Activated B cell treated with CpG ODN at 0.5 μM for 24 hours (primary cell): ENCODE data around the gene STX12. TPM values are rescaled to one million over a fixed set of nuclear protein-coding genes. Genes with fewer than 3 reads are reported as not detected.
"Not testable (repeated sequence)": the region's sequence is repeated elsewhere in the genome, so short reads cannot be mapped to it uniquely, and the experiment has no call there.

ENCODE experiments used
- ATAC-seq: fragments of 200-7000 bp; cut with Tn5 transposase; one replicate; pipeline ENCODE4 v1.10.0; 2021; ENCODE audit warnings: low read depth, mild to moderate bottlenecking, moderate library complexity
- CTCF ChIA-PET: fragments of 350-600 bp; sonication (Branson Sonifier 250); formaldehyde crosslinking; loops from one replicate; lab custom pipeline; 2021; ENCODE audit warnings: antibody characterized with exemption; lab: Charles Lee
- POLR2A ChIA-PET: fragments of 350-600 bp; sonication (Branson Sonifier 250); formaldehyde crosslinking; loops from one replicate; lab custom pipeline; 2021; ENCODE audit warnings: antibody characterized with exemption; lab: Charles Lee
- DNase-seq: peaks from one replicate; pipeline ENCODE4 v3.0.0; 2022
- H3K27ac Mint-ChIP-seq: one replicate; pipeline ENCODE4 v1.8.0; 2020; ENCODE audit warnings: mixed read lengths
- H3K27me3 Mint-ChIP-seq: one replicate; pipeline ENCODE4 v1.8.0; 2021; ENCODE audit warnings: mixed read lengths
- H3K36me3 Mint-ChIP-seq: one replicate; pipeline ENCODE4 v1.8.0; 2021; ENCODE audit warnings: low read depth, mixed read lengths
- H3K4me1 Mint-ChIP-seq: one replicate; pipeline ENCODE4 v1.8.0; 2021; ENCODE audit warnings: mixed read lengths
- H3K4me3 Mint-ChIP-seq: one replicate; pipeline ENCODE4 v1.8.0; 2020; ENCODE audit warnings: mild to moderate bottlenecking, mixed read lengths
- H3K9me3 Mint-ChIP-seq: one replicate; pipeline ENCODE4 v1.8.0; 2020; ENCODE audit warnings: mixed read lengths
- intact Hi-C: fragments of 100-400 bp; cut with micrococcal nuclease; formaldehyde crosslinking; loops from one replicate; pipeline ENCODE4 v1.15.1; 2024
- total RNA-seq: library from RNA; stranded (reverse); gene quantifications from 2 replicates; pipeline ENCODE4 v1.2.3, GENCODE V29; 2022
- TF ChIP-seq, protein P1 (sequence below): fragments of 200-600 bp; IDR thresholded peaks from one replicate; pipeline ENCODE4 v1.8.0; 2022; ENCODE audit warnings: antibody characterized with exemption, mild to moderate bottlenecking

STX12 gene
- total RNA-seq, 1 donor from 2014 or later: 42.4 TPM

DNA sequence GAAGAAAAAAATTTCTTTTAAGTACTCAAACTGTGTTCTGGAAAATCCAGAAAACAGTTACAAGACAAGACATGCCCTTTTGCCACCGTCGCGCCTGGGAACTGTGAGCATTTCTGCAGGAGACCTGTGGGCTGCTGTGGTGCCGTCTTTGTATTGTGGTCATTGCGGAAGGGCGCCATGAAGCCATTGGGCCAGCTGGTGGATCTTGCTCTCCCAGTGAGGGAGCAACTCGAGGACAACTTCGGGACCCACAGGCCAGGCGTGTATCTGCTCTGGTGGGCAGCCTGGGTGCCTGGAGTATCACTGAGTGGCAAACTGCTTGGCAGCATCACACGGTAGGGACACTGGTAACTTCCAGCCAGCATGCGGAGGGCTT is 95.5 kb downstream of the STX12 start:
- H3K4me1 Mint-ChIP-seq: peaks cover 63% of the 10 kb centered on the region
- H3K27ac Mint-ChIP-seq: peak overlapping the region; percentile 81
- TF ChIP-seq, protein P1, sequence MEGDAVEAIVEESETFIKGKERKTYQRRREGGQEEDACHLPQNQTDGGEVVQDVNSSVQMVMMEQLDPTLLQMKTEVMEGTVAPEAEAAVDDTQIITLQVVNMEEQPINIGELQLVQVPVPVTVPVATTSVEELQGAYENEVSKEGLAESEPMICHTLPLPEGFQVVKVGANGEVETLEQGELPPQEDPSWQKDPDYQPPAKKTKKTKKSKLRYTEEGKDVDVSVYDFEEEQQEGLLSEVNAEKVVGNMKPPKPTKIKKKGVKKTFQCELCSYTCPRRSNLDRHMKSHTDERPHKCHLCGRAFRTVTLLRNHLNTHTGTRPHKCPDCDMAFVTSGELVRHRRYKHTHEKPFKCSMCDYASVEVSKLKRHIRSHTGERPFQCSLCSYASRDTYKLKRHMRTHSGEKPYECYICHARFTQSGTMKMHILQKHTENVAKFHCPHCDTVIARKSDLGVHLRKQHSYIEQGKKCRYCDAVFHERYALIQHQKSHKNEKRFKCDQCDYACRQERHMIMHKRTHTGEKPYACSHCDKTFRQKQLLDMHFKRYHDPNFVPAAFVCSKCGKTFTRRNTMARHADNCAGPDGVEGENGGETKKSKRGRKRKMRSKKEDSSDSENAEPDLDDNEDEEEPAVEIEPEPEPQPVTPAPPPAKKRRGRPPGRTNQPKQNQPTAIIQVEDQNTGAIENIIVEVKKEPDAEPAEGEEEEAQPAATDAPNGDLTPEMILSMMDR: no peak
- H3K9me3 Mint-ChIP-seq: no peaks in the 10 kb centered on the region
- DNase-seq (no peak), ATAC-seq (no peak)
- intact Hi-C loops: no loop called here
- POLR2A ChIA-PET: interaction anchor here (1.0 to 2.2 kb wide), 2 partner anchors 19 to 780 kb away, joined by 3 to 6 read pairs; partner anchors contain the start of gene RNU11
- H3K4me3 Mint-ChIP-seq: no peak overlapping the region
- H3K36me3 Mint-ChIP-seq: peaks cover 5% of the 10 kb centered on the region
- CTCF ChIA-PET: no interaction called here
- no peaks in the 10 kb centered on the region for H3K27me3 Mint-ChIP-seq

DNA sequence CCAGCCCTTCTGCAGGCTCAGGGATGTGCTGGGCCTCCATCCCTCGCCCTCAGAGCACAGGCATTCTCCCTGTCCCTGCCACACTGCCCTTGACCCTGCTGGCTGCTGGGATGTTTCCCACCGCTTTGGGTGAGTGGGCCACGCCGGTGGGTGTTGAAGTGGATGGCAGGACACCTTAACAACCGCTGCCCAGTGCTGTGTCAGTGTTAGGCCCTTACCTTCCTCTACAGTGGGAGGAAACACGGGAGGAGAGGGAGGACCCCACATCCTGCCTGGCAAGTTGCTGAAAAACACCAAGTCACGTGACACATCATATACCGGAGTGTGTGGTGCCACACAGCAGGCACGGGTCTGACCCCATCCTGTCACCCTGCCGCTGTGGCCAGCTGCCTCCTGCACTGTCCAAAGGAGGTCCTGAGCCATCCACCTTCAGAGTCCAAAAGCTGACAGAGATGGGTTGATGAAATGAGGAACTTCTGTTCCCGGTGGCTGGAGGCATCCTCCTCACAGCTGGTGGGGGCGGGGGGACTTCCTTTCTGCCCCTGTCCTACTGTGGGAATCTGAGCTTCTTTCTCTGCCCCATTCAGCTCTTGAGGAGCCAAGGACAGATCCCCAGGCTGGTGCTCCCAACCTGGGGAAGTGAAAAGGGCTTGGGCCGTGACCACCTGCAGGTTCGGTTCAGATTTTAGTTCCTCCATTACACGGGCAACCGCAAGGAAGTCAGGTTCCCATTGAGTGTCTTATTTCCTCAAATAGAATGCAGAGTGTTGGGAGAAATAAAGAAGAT is 96.1 kb downstream of the STX12 start:
- Mint-ChIP-seq H3K4me3 (peak overlapping the region; percentile 62), H3K27me3 (no peaks in the 10 kb centered on the region), H3K27ac (peak overlapping the region; percentile 81), H3K9me3 (no peaks in the 10 kb centered on the region), H3K4me1 (peaks cover 62% of the 10 kb centered on the region), H3K36me3 (peaks cover 5% of the 10 kb centered on the region)
- ATAC-seq: peak; percentile 16
- POLR2A ChIA-PET: interaction anchor here (1.0 to 2.2 kb wide), 4 partner anchors 17 to 779 kb away, joined by 3 to 7 read pairs (median 5); partner anchors contain the start of gene RNU11
- CTCF ChIA-PET: interaction anchor here (0.9 kb wide), 1 partner anchor 340 kb away, joined by 4 read pairs; no protein-coding TSS in a partner anchor
- TF ChIP-seq, protein P1: no peak
- intact Hi-C loops: no loop called here
- DNase-seq: no peak

DNA sequence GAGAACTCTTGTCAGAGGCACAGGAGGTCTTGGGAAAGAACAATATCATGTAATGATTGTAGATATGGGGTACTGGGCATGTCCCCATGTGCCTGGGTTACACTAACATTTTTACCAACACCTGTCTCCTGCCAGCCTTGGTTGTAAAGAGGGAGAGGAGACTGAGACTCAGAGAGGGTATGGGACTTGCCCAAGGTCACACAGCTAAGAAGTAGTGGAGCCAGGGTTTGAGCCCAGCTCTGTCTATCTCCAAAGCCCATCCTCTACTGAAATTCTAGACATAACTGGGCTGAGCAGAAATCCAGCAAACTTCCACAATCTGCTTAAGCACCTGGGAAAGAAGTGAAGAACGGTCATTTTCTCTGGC is 96.7 kb downstream of the STX12 start:
- ATAC-seq (no peak), DNase-seq (no peak)
- ChIA-PET CTCF (interaction anchor here (0.9 kb wide), 1 partner anchor 339 kb away, joined by 4 read pairs; no protein-coding TSS in a partner anchor), POLR2A (interaction anchor here (0.7 to 2.2 kb wide), 5 partner anchors 16 to 779 kb away, joined by 3 to 7 read pairs (median 6); partner anchors contain the start of gene RNU11)
- TF ChIP-seq, protein P1: no peak
- intact Hi-C loops: no loop called here
- Mint-ChIP-seq H3K9me3 (no peaks in the 10 kb centered on the region), H3K27ac (peak overlapping the region; percentile 81), H3K4me1 (peaks cover 62% of the 10 kb centered on the region), H3K36me3 (peaks cover 5% of the 10 kb centered on the region), H3K4me3 (peak overlapping the region; percentile 62), H3K27me3 (no peaks in the 10 kb centered on the region)

DNA sequence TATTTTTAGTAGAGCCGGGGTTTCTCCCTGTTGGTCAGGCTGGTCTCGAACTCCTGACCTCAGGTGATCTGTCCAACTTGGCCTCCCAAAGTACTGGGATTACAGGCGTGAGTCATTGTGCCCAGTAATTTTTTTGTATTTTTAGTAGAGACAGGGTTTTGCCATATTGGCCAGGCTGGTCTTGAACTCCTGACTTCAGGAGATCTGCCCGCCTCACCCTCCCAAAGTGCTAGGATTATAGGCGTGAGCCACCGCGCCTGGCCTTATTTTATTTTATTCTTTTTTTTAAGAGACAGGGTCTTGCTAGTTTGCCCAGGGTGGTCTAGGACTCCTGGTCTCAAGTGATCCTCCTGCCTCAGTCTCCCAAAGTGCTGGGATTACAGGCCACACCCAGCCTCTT is 98.1 kb downstream of the STX12 start:
- peaks cover 58% of the 10 kb centered on the region for H3K4me1 Mint-ChIP-seq
- DNase-seq, H3K4me3 Mint-ChIP-seq, intact Hi-C loops, POLR2A ChIA-PET, H3K27ac Mint-ChIP-seq, H3K27me3 Mint-ChIP-seq, H3K9me3 Mint-ChIP-seq, H3K36me3 Mint-ChIP-seq, CTCF ChIA-PET, ATAC-seq: not testable (repeated sequence)

DNA sequence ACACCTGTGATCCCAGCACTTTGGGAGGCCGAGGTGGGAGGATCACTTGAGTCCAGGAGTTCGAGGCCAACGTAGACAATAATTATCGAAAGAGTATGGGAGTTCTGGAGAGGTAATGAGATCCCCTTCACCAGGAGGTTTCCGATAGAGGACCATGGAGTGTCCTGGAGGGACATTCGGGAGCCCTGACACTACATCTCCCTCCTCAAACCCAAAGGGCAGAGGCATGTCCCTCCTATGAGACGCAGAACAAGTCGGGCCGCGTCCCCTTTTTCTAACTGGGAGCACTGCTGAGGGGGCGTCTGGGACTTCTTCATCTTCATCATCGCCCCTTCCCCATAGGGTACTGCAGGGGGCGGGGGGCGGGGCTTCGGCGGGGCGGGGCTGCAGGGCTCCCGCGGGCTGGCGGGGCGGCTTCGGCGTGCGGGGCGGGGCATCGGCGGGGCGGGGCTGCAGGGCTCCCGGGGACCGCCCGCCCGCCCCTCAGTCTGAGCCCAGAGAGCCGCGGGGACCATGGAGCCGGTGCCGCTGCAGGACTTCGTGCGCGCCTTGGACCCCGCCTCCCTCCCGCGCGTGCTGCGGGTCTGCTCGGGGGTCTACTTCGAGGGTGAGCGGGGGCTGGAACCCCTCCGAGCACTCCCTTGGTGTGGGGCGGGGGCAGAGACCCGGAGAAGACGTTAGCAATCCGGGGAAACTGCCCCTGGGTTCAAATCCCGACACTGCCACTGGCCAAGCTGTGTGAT is 99.2 kb downstream of the STX12 start, which contains the start of gene THEMIS2:
Gene THEMIS2, plus strand, starts transcription at position 486 of the 743 bp plus-strand sequence. Its CDS starts 28 bp downstream, at position 514.
- DNase-seq (peak; percentile 73), ATAC-seq (peak; percentile 71)
- H3K27ac Mint-ChIP-seq: peak within 1 kb of the TSS; percentile 80
- H3K9me3 Mint-ChIP-seq: no peaks in the 10 kb centered on the region
- ChIA-PET POLR2A (interaction anchor here (0.8 to 4.2 kb wide), 7 partner anchors 8 to 42 kb away, joined by 3 to 55 read pairs (median 9); partner anchors contain the start of gene PPP1R8), CTCF (no interaction called here)
- TF ChIP-seq, protein P1: no peak
- intact Hi-C loops: no loop called here
- peaks cover 60% of the 10 kb centered on the region for H3K4me1 Mint-ChIP-seq
- no peaks in the 10 kb centered on the region for H3K27me3 Mint-ChIP-seq
- H3K36me3 Mint-ChIP-seq: peaks cover 17% of the 10 kb centered on the region
- peak within 1 kb of the TSS; percentile 97 for H3K4me3 Mint-ChIP-seq
